Naive thymus-derived CD8-positive, alpha-beta T cell (primary cell): ENCODE data around the gene USP38. TPM values are rescaled to one million over a fixed set of nuclear protein-coding genes. Genes with fewer than 3 reads are reported as not detected.

Experiments
- polyA plus RNA-seq, 3 donors: library from polyadenylated mRNA; unstranded; fragments of 300-500 nt; fragmentation: Illumina TruSeq; gene quantifications; one replicate each; pipeline ENCODE4 v1.2.3, GENCODE V29; 2021
- total RNA-seq, 8 experiments: library from RNA in 2 of 8; stranded (reverse) in 2 of 8; gene quantifications; one replicate each; pipeline ENCODE4 v1.2.3 and lab custom pipeline; 2021 to 2026

USP38 gene
- total and polyA plus RNA-seq, 5 experiments from 2014 or later: 14.4 to 26.8 (median 16.9) TPM

Other genes starting within 250 kb of the USP38 start
- 1 to 10 TPM in 1 of 2 experiments, under 1 TPM in 1; 0.63 to 1.1 TPM for gene GAB1, start 152.0 kb downstream of the USP38 start, total RNA-seq
- not detected for gene GAB1, start 152.0 kb downstream of the USP38 start, polyA plus RNA-seq